GM12878 (cell line): ENCODE measurements around the gene CDC25C. TPM values are rescaled to one million over a fixed set of nuclear protein-coding genes. Genes with fewer than 3 reads are reported as not detected.

Experiments used
- ATAC-seq: fragments of 200-7000 bp; cut with Tn5 transposase; 3 replicates; pipeline ENCODE4 v1.9.1; 2020; ENCODE audit warnings: mild to moderate bottlenecking, moderate library complexity
- BruUV-seq: library from RNA; stranded (reverse); fragments of 400-500 nt; replicated peaks from 2 replicates; lab custom pipeline; 2021; lab: Mats Ljungman, UMichigan
- CTCF ChIA-PET: fragments of 300-600 bp; sonication (Branson Sonifier 250); formaldehyde crosslinking; extraction: SDS; loops from one replicate; lab custom pipeline; 2021; ENCODE audit warnings: inconsistent platforms; lab: Yijun Ruan, JAX
- POLR2A ChIA-PET: fragments of 350-600 bp; formaldehyde crosslinking; extraction: SDS; loops from one replicate; lab custom pipeline; 2021; ENCODE audit warnings: inconsistent platforms; lab: Charles Lee
- RAD21 ChIA-PET: fragments of 300-600 bp; sonication (Branson Sonifier 250); formaldehyde crosslinking; loops from one replicate; lab custom pipeline; 2023; ENCODE audit warnings: antibody characterized with exemption; ENCODE audit not compliant: unreplicated experiment; lab: Charles Lee
- SMC1A ChIA-PET: fragments of 300-600 bp; sonication (Branson Sonifier 250); formaldehyde crosslinking; loops from one replicate; lab custom pipeline; 2023; ENCODE audit not compliant: unreplicated experiment, uncharacterized antibody; lab: Charles Lee
- DNase-seq: peaks from one replicate; pipeline ENCODE4 v3.0.0-alpha.2; 2011; ENCODE audit warnings: low read depth, low spot score
- FAIRE-seq: peaks from 3 replicates; lab custom pipeline; 2011; peaks lifted over from hg19 to GRCh38; lab: Jason Lieb, UNC
- H2AFZ ChIP-seq: 2 replicates; pipeline ENCODE4 v1.6.0; 2011; ENCODE audit warnings: low read depth, low read length, control low read depth; ENCODE audit not compliant: control insufficient read depth
- H3K27ac ChIP-seq: 2 replicates; pipeline ENCODE4 v1.5.1; 2011; ENCODE audit warnings: control low read depth; ENCODE audit not compliant: control insufficient read depth, insufficient read depth
- H3K27me3 ChIP-seq, 2 experiments: replicated peaks in 1 of 2; 2 replicates each; pipeline versions ENCODE4 v1.6.0 to v1.6.1; 2011; ENCODE audit warnings: low read length in 1 of 2; ENCODE audit not compliant: control insufficient read depth in 2 of 2, insufficient read depth in 2 of 2
- H3K36me3 ChIP-seq, 2 experiments: 2 replicates each; pipeline ENCODE4 v1.5.1; 2011; ENCODE audit warnings: low read length in 1 of 2; ENCODE audit not compliant: control insufficient read depth in 2 of 2, insufficient read depth in 2 of 2
- H3K4me1 ChIP-seq: 2 replicates; pipeline ENCODE4 v1.6.1; 2011; ENCODE audit warnings: mild to moderate bottlenecking, low read length, moderate library complexity, mixed read lengths; ENCODE audit not compliant: control insufficient read depth, insufficient read depth
- H3K4me2 ChIP-seq: 2 replicates; pipeline ENCODE4 v1.6.0; 2011; ENCODE audit warnings: control low read depth; ENCODE audit not compliant: control insufficient read depth, insufficient read depth
- H3K4me3 ChIP-seq: fragments of 200-600 bp; sonication (generic); 2 replicates; pipeline ENCODE4 v1.5.1; 2016
- H3K79me2 ChIP-seq: 2 replicates; pipeline ENCODE4 v1.6.0; 2011; ENCODE audit warnings: low read length; ENCODE audit not compliant: control insufficient read depth, insufficient read depth
- H3K9ac ChIP-seq: 2 replicates; pipeline ENCODE4 v1.8.0; 2011; ENCODE audit warnings: low read length, control low read depth, mixed read lengths; ENCODE audit not compliant: control insufficient read depth, insufficient read depth
- H3K9me3 ChIP-seq: replicated peaks from 3 replicates; pipeline ENCODE4 v1.5.1; 2011; ENCODE audit warnings: mild to moderate bottlenecking, low read length; ENCODE audit not compliant: control insufficient read depth, insufficient read depth
- H4K20me1 ChIP-seq: 2 replicates; pipeline ENCODE4 v1.6.0; 2011; ENCODE audit not compliant: control insufficient read depth, insufficient read depth
- CUX1 ChIP-seq: IDR thresholded peaks from 2 replicates; pipeline ENCODE4 v1.6.1; 2012; ENCODE audit warnings: improper control_type of control experiment, low read depth, low read length; ENCODE audit not compliant: insufficient replicate concordance
- FOXM1 ChIP-seq: IDR thresholded peaks from 2 replicates; pipeline ENCODE4 v1.6.1; 2012; ENCODE audit warnings: low read depth, mild to moderate bottlenecking, inconsistent platforms, low read length, moderate library complexity
- IKZF1 ChIP-seq: fragments of 450-650 bp; conservative IDR thresholded peaks from 2 replicates; pipeline ENCODE4 v1.6.1; 2017; ENCODE audit warnings: antibody characterized with exemption, mild to moderate bottlenecking
- KLF5 ChIP-seq: fragments of 450-650 bp; IDR thresholded peaks from 2 replicates; pipeline ENCODE4 v1.6.1; 2014; ENCODE audit warnings: mild to moderate bottlenecking; ENCODE audit not compliant: partially characterized antibody
- MTA3 ChIP-seq: IDR thresholded peaks from 2 replicates; pipeline ENCODE4 v1.6.1; 2012; ENCODE audit warnings: low read length, inconsistent platforms, borderline replicate concordance
- NR2F1 ChIP-seq: fragments of 450-650 bp; conservative IDR thresholded peaks from 2 replicates; pipeline ENCODE4 v1.6.1; 2017; ENCODE audit warnings: mild to moderate bottlenecking
- POU2F2 ChIP-seq: IDR thresholded peaks from 3 replicates; pipeline ENCODE4 v1.6.1; 2011; ENCODE audit warnings: low read depth, mild to moderate bottlenecking, low read length, borderline replicate concordance
- RB1 ChIP-seq: fragments of 450-650 bp; formaldehyde crosslinking; IDR thresholded peaks from 2 replicates; pipeline ENCODE4 v1.6.1; 2017; ENCODE audit warnings: mild to moderate bottlenecking, borderline replicate concordance
- RELB ChIP-seq: fragments of 450-650 bp; IDR thresholded peaks from 2 replicates; pipeline ENCODE4 v1.6.1; 2017; ENCODE audit warnings: low read depth, mild to moderate bottlenecking, moderate library complexity
- SREBF2 ChIP-seq: IDR thresholded peaks from 2 replicates; pipeline ENCODE4 v1.6.1; 2012; ENCODE audit warnings: mild to moderate bottlenecking, low read length
- WGBS: methylation state at CpG from one replicate; pipeline ENCODE4 v1.1.6; 2016; ENCODE audit warnings: low lambda C conversion rate; ENCODE audit not compliant: insufficient replicate concordance, insufficient coverage; ENCODE audit errors: missing lambda C conversion rate; 5-methylcytosine and 5-hydroxymethylcytosine counted together
- in situ Hi-C: fragments of 300-500 bp; cut with MboI; formaldehyde crosslinking; loops from 9 replicates; pipeline ENCODE4 v1.14.3; 2018; ENCODE audit warnings: mixed read lengths
- intact Hi-C: fragments of 100-400 bp; cut with micrococcal nuclease; formaldehyde crosslinking; loops from one replicate; pipeline ENCODE4 v1.14.2; 2022; ENCODE audit not compliant: unreplicated experiment
- polyA plus RNA-seq, 11 experiments: library from polyadenylated mRNA; depleted of rRNA in 4 of 11; unstranded in 6 of 11; stranded (reverse) in 5 of 11; fragments of >200 nt; fragmentation: Nextera tagmentation in 4 of 11; fragmentation: Illumina TruSeq in 1 of 11; extraction: Ambion mirVana in 4 of 11; extraction: Trizol in 1 of 11; gene quantifications; 1 replicate in 1 of 11; 2 replicates in 10 of 11; pipeline versions ENCODE4 v1.2.1 to v1.2.3, GENCODE V29; 2011 to 2016; ENCODE audit warnings: inconsistent platforms in 2 of 11, missing spikeins in 2 of 11, low read depth in 1 of 11
- total RNA-seq, 4 experiments: library from RNA; depleted of rRNA in 3 of 4; stranded (reverse); fragments of >200 nt in 3 of 4; fragmentation: Illumina TruSeq in 1 of 4; extraction: Trizol in 1 of 4; gene quantifications; 2 replicates each; pipeline versions ENCODE4 v1.2.1 to v1.2.3, GENCODE V29; 2013 to 2021

Gene CDC25C
- total and polyA plus RNA-seq, 10 of the 15 experiments (the other 5 are each of a cell fraction or from before 2014, with no cell fraction given), result 9.2 to 30.7 (median 14.9) TPM

- Histone ChIP-seq H4K20me1 (no peaks in the 10 kb centered on the region), H3K9ac (no peak overlapping the region), H3K4me2 (peak overlapping the region; percentile 59), H3K9me3 (no peaks in the 10 kb centered on the region; the same call in 2 of the 3 replicates), H3K27ac (no peak overlapping the region), H3K4me3 (no peak overlapping the region), H3K27me3 (peaks cover 6 to 15% of the 10 kb centered on the region in 2 experiments), H3K79me2 (no peaks in the 10 kb centered on the region), H2AFZ (no peak overlapping the region), H3K4me1 (peaks cover 13% of the 10 kb centered on the region), H3K36me3 (no peaks in the 10 kb centered on the region)
- POLR2A ChIA-PET, result interaction anchor here (0.6 to 0.7 kb wide), 2 partner anchors 30 to 100 kb away, joined by 4 to 5 read pairs; no protein-coding TSS in a partner anchor
- CTCF ChIA-PET, result interaction anchor here (2.5 kb wide), 1 partner anchor 112 kb away, joined by 8 read pairs; the partner anchor contains the start of gene KDM3B
- FAIRE-seq, result no peak
- intact Hi-C loops, result no loop called here
- no TSS peak for BruUV-seq
- ATAC-seq, result peak; percentile 37; the same call in 2 of the 3 replicates
- in situ Hi-C loops, result no loop called here
- no peak for TF ChIP-seq FOXM1
- no peak for TF ChIP-seq RB1
- TF ChIP-seq MTA3, result no peak
- TF ChIP-seq RELB, result no peak
- TF ChIP-seq CUX1, result no peak
- TF ChIP-seq SREBF2, result no peak
- no peak for TF ChIP-seq KLF5
- no peak for TF ChIP-seq POU2F2
- no peak for TF ChIP-seq NR2F1
- TF ChIP-seq IKZF1, result no peak
- DNase-seq, result no peak
- SMC1A ChIA-PET, result interaction anchor here (1.0 kb wide), 1 partner anchor 23 kb away, joined by 4 read pairs; no protein-coding TSS in a partner anchor
- 0% methylated on average over 3 of the region's 3 CpGs for WGBS
- RAD21 ChIA-PET, result no interaction called here
These were observed 90.8 kb downstream of the CDC25C start for GRCh38 chr5:138240650-138241385.
